Measurements from ENCODE around the gene GJA4. TPM values are rescaled to one million over a fixed set of nuclear protein-coding genes. Genes with fewer than 3 reads are reported as not detected.

The GJA4 gene
- total RNA-seq, 1 experiment from 2014 or later: not detected

DNA sequence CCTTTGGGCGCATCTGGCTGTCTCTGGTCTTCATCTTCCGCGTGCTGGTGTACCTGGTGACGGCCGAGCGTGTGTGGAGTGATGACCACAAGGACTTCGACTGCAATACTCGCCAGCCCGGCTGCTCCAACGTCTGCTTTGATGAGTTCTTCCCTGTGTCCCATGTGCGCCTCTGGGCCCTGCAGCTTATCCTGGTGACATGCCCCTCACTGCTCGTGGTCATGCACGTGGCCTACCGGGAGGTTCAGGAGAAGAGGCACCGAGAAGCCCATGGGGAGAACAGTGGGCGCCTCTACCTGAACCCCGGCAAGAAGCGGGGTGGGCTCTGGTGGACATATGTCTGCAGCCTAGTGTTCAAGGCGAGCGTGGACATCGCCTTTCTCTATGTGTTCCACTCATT is 35.4 kb upstream of the GJA4 start (continued):
- TF ChIP-seq, protein P1, sequence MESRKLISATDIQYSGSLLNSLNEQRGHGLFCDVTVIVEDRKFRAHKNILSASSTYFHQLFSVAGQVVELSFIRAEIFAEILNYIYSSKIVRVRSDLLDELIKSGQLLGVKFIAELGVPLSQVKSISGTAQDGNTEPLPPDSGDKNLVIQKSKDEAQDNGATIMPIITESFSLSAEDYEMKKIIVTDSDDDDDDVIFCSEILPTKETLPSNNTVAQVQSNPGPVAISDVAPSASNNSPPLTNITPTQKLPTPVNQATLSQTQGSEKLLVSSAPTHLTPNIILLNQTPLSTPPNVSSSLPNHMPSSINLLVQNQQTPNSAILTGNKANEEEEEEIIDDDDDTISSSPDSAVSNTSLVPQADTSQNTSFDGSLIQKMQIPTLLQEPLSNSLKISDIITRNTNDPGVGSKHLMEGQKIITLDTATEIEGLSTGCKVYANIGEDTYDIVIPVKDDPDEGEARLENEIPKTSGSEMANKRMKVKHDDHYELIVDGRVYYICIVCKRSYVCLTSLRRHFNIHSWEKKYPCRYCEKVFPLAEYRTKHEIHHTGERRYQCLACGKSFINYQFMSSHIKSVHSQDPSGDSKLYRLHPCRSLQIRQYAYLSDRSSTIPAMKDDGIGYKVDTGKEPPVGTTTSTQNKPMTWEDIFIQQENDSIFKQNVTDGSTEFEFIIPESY (IDR thresholded peaks at IDR 0.05; ENCODE audit: extremely low read depth, insufficient replicate concordance, low read length): no peak

DNA sequence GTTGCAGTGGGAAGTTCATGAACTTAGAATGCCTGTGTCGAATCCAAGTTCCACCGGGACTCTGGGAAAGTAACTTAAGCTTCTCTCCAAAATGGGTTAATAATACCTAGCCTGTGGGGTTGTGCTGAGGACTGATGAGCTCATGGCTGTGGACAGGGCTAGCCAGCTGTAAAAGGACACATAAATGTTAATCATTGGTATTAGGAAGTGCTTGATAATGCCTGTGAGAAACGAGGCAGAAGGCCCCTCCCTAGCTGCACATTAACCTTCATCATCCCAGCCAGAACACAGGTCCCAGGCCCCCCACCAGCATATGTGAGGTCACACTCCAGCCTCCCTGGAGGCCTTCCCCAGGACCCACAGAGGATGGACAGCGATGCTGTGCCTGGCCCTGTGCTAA is 34.0 kb upstream of the GJA4 start:
- ATAC-seq (no peak), DNase-seq (ENCODE audit: low read depth, low spot score) (no peak)
- H3K27me3 ChIP-seq (ENCODE audit: insufficient read depth, low read length): no peaks in the 10 kb centered on the region
- H3K27ac ChIP-seq (ENCODE audit: low read depth, low read length): no peak overlapping the region
- H3K4me2 ChIP-seq (ENCODE audit: low read length): peak overlapping the region; percentile 58; the same call in 1 of the 2 replicates
- H2AFZ ChIP-seq (ENCODE audit: low read depth, low read length, poor library complexity, severe bottlenecking): no peak overlapping the region
- no TSS peak for BruUV-seq (replicated peaks)
- no peaks in the 10 kb centered on the region for H3K9me3 ChIP-seq (ENCODE audit: control insufficient read depth in 1 of 2, insufficient read depth in 1 of 2, low read depth in 1 of 2, low read length in 2 of 2)
- no peaks in the 10 kb centered on the region for H3K36me3 ChIP-seq (ENCODE audit: control insufficient read depth in 1 of 2, insufficient read depth in 2 of 2, low read length in 2 of 2)
- H3K9ac ChIP-seq (ENCODE audit: low read length): no peak overlapping the region
- H4K20me1 ChIP-seq (ENCODE audit: insufficient read depth): no peaks in the 10 kb centered on the region
- H3K9me2 ChIP-seq (ENCODE audit: insufficient read depth): no peaks in the 10 kb centered on the region
- H3K4me3 ChIP-seq (replicated peaks in 1 of 2; ENCODE audit: low read depth in 1 of 2, low read length in 2 of 2): no peak overlapping the region
- intact Hi-C loops (cut with micrococcal nuclease): no loop called here
- peaks cover 46 to 69% of the 10 kb centered on the region in 2 experiments for H3K4me1 ChIP-seq (ENCODE audit: control insufficient read depth in 1 of 2, insufficient read depth in 2 of 2, low read length in 2 of 2)
- ChIA-PET CTCF (interaction anchor here (1.1 kb wide), 1 partner anchor 16 kb away, joined by 4 read pairs; no protein-coding TSS in a partner anchor), POLR2A (interaction anchor here (1.6 kb wide), 1 partner anchor 21 kb away, joined by 4 read pairs; no protein-coding TSS in a partner anchor), RAD21 (ENCODE audit: low non-redundant PET in 1 of 2, low total read pairs in 2 of 2, uncharacterized antibody in 2 of 2, unreplicated experiment in 2 of 2) (no interaction called here)
- TF ChIP-seq YY1 (IDR thresholded peaks at IDR 0.05; ENCODE audit: extremely low read depth, insufficient replicate concordance, low read depth, low read length): no peak
- no peak for TF ChIP-seq SP1 (IDR thresholded peaks at IDR 0.05; ENCODE audit: low read depth)
- TF ChIP-seq FOSL1 (IDR thresholded peaks at IDR 0.05; ENCODE audit: low read depth): no peak
- no peaks in the 10 kb centered on the region for H3K79me2 ChIP-seq (ENCODE audit: insufficient read depth, low read length)
